GM18951 (cell line): Measurements from ENCODE around the gene MYO18B.

Source experiments
- POLR2A ChIP-seq: IDR thresholded peaks from 4 replicates; pipeline ENCODE4 v1.6.1; 2011; ENCODE audit warnings: mild to moderate bottlenecking; ENCODE audit not compliant: insufficient read length, insufficient read depth; ENCODE audit errors: extremely low read depth
- in situ Hi-C: fragments of 300-500 bp; cut with MboI; formaldehyde crosslinking; loops from one replicate; pipeline ENCODE4 v1.12.0; 2022; ENCODE audit warnings: low sequenced_read_pairs, mixed read lengths, inconsistent platforms; ENCODE audit not compliant: unreplicated experiment

The MYO18B gene

DNA sequence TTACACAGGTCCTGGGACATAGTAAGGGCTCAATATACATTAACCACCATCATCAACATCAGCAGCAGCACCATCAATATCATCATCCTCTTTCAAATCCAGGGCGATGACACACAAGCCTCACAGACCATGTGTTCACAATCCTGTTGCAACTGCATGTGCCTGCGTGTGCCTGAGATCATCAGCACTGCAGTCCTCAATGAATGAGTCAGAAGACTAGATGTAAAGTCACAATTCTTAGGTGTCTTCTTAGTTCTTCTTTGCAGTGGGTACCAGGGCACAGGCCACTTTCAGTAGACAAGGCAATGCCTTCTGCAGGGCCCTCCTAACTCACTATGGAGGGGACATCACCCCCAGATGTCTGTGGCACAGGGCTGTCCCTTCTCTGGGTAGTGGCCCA, 111.1 kb downstream of the MYO18B start:
- in situ Hi-C loops = no loop called here
- TF ChIP-seq POLR2A = no peak

DNA sequence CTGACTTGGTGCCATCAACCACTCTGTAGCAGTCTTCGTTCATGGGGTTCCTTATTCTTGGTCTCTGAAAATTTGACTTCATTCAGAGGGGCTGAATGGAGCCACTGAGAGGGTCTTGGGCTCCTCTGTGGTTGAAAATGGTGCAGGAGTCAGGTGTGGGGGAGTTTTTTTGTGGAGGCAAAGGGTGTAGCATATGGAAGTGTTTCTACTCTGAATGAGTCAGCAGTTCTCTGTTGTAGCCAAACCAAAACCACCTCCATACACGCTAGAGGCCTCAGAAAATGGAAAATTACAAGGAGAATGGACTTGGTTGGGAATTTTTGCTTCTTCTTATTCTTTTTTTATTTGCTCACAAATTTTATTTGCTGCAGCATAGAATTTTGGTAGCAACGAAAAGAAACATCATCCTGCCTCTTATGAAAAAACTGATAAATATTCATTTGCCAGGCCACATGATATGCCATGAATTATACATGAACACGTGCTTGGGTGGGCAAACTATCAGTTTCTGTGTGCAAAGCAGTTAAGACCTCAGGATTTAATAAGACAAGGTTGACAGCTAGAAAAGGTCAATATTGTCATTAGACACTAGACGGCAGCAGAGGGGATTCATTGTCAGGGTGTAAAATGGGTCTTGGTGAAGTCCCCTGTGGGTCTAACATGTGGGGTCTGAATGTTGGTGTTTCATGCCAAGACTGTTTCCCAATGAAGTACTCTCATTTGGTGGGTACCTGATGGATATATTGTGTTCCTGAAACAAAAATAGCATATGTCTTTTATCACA, 111.7 kb downstream of the MYO18B start:
- no peak for TF ChIP-seq POLR2A
- in situ Hi-C loops = no loop called here

DNA sequence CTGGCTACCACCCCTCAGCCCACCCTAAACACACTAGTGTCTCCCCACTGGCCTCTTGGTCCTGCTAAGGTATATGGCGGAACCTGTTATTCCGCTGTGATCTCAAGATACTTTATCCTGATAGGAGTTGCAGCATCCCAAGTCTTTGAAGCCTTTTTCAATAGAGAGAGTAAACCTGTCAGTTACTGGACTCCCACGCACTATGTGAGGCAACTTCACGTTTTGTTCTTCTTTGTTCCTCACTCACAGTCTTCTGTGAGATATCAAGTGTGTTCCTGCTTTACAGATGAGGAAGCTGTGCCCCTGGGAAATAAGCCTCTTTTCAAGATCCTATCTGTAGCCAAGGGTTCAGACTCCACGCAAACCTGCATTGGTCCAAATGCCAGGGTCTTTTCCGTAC, 127.8 kb downstream of the MYO18B start:
- no peak for TF ChIP-seq POLR2A
- in situ Hi-C loops = no loop called here

DNA sequence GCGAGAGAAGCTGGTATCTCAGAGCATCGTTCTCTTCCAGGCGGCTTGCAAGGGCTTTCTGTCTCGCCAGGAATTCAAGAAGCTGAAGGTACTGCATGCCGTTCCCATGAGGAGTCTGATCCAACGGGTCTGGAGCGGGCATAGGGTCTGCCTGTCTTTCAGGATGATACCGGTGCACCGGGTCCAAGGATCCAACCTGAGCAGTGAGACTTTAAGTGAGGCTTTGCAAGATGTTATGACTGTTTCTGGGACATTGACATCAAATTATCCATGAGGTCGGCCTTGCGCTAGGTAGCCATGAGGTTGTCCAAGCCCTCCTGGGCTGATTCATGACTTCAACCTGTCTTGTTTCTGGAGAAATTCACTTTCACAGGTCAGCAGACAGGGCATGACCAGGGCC, 132.3 kb downstream of the MYO18B start:
- in situ Hi-C loops = no loop called here
- no peak for TF ChIP-seq POLR2A

DNA sequence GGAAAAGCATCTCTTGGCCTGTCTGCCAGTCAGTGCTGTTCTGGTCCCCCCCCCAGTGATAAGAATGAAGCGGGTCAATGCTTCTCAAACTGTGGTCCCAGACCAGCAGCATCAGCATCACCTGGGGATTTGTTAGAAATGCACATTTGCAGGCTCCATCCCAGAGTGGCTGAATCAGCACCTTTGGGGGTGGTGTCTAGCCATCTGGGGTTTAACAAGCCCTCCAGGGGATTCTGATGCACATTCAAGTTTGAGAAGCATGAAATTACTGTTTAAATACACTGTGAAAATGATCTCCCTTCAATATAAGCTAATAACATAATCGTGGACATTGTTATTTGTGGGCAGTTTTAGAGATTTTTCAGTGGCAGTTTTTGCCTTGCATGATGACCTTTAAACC, 133.5 kb downstream of the MYO18B start:
- in situ Hi-C loops = no loop called here
- TF ChIP-seq POLR2A = no peak

DNA sequence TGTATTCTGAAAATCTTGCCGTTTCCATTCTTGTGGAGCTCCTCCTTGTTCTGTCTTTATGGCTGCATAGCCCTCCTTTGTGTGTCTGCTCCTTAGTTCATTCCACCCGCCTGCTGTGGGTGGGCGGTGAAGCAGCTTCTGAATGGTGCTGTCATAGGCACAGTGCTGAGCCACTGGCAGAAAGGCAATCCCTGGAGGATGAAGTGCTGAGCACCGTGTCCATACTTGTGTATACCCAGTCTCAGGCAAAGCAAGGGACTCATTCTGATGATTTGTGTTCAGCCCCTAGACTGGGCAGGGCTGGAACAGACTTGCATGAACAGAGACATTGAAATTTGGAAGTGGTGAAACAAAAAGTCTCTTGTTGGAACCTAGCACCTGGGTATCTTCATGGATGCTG, 134.9 kb downstream of the MYO18B start:
- in situ Hi-C loops = no loop called here
- no peak for TF ChIP-seq POLR2A

DNA sequence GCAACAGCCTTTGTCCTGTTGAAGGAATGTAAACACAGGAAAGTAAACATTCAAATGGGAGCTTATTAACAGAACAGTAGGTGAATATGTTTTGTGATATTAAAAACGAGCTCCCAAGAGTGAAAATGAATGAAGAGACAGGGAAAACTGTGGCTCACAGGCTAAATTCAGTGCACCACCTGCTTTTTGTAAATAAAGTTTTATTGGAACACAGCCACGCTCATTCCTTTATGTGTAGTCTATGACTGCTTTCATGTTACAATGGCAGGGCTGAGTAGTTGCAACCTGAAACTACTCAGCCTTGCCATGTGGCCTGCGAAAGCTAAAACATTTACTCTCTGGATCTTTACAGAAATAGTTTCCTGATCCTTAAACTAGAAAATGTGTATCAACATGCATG, 136.9 kb downstream of the MYO18B start:
- in situ Hi-C loops = no loop called here

DNA sequence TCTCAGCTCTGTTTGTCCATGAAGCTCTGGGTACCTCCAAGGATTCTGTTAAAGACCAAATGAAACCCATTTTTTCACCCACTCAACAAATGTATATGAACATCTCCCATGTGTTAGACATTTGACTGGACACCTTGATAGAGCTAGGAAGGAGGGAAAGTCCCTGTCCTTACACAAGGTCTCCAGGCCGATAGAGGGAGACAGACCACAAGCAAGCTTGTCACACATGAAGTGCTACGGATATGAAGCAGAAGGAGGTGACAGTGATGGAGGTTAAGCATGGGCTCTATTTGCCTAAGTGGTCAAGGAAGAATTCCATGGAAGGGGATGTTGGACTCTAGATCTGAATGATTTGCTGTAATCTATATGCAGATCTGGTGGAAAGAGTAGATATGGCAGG, 138.5 kb downstream of the MYO18B start:
- in situ Hi-C loops = no loop called here
- TF ChIP-seq POLR2A = no peak

More for the DNA sequence above, 136.9 kb downstream of the MYO18B start:
- no peak for TF ChIP-seq POLR2A

DNA sequence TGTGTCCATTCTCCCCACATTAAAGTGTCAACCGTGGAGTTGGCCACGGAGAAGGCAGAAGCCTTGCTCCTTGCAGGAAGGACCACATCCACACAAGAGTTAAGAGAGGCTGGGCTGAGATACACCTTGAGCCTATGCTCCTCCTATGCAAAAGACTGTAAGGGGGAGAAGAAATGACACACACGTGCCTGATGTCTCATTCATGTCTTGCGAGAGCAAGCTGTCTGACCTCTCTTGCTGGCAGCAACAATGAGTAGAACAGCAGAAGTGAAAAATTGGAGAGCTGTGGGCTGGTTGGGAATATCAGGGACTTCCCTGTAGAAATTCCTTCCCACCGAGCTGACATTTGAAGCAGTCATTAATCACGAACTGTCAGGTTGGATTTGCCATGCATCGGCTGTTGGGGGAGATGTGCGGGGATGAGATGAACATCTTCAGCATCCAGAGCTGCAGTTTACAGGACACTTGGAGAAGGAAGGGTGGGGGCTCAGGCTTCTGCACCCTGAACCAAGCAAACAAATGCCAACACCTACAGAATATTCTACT, 139.3 kb downstream of the MYO18B start:
- no peak for TF ChIP-seq POLR2A
- in situ Hi-C loops = no loop called here

DNA sequence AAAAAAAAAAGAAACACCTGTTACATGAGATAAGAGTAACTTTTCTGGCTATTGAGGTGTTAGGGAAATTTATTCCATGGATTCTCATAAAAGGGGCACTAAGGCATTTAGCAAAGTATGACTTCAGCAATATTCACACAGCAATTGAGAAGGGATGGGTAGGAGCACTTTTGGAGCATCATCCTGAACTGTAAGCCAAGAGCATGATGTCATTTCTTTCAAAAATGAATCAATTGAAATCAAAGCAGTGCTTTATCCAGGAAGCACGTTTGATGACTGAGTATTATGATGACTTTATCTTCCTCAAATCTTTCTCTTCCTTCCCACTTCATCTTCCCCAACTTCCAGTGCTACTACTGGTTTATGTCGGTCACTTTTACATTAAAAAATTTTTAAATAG, 140.4 kb downstream of the MYO18B start:
- in situ Hi-C loops = no loop called here
- TF ChIP-seq POLR2A = no peak

DNA sequence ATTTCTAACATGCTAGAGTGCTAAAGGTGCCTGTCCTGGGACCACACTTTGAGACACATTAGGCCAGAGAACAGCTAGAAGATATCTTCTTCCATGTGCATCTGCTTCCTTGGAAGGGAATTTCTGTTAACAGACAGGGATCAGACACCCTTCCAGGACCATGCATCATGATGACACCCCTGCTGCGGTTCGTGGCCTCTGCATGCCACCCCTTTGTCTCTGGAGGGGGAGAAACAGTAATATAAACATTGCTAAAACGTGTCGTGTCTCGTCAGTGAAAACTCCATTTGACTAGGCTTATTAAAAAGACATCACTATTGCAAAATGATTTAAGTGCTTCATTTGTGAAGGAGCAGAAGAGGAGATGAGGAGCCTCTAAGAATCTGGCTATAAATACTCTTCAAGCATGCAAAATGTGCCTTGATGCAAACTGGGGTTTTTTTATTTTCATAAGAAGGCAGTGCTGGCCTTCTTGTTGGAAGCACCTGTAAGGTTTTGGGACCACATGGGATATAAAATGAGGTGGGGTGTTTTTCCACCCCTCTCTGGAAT, 141.6 kb downstream of the MYO18B start:
- in situ Hi-C loops = no loop called here

DNA sequence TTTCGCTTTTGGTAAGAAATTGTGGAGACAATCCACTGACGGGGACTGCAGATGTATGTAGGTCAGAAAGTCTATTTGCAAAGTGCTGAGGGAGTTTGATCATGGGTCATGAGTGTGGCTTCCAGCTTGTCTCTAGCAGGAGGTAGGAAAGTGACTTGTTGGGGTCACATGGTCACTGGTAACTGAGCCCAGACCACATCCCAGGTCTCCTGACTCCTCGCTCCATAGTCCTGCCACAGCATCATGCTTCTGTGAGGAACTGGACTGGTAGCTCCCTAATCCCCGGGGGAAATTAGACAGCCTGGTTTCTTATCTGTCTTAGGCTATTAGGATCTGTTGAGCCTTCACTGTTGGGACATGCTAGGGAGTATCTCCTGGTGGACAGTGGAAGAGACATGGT, 142.1 kb downstream of the MYO18B start:
- no peak for TF ChIP-seq POLR2A
- in situ Hi-C loops = no loop called here

More for the DNA sequence above, 141.6 kb downstream of the MYO18B start:
- no peak for TF ChIP-seq POLR2A

DNA sequence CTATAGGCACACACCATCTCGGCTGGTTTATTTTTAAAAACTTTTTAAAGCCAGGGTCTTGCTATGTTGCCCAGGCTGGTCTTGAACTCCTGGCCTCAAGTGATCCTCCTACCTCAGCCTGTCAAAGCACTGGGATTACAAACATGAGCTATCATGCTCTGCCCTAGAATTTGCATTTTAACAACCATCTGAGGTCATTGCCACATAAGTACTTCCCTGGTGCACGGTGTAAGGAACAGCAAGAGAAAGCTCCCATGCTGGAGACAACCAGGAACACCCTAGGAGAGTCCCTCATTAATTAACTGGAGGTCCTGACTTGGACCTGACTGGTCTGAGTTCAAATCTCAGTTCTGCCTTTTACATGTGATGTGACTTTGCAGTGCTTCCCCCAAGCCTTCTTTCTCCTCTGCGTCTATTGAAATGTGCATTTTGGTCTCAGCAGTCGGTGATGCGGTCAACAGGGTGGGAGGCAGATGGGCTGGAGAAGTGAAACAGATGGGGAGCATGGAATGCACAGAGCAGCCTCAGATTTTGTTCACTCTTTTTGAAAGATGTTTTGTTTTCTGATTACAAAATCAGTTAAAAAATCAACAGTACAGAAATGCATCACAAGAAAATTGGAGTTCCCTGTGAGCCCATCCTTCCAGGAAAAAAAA, 146.5 kb downstream of the MYO18B start:
- in situ Hi-C loops = no loop called here
- TF ChIP-seq POLR2A = no peak

DNA sequence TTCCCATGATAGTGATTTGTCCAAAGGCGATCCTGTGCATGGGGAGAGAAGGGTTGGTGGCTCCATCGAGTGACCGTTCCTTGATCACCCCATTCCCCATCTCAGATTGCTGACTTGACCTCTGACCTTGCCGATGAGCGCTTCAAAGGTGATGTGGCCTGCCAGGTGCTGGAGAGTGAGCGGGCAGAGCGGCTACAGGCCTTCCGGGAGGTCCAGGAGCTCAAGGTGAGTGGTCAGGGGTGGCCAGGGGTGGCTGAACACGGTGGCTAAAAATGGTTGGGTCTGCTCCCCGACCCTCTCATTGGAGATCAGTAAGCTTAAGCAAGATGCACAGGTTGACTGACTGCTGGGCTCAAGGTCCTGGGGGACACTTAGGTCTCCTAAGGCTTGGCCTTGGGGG, 148.7 kb downstream of the MYO18B start:
- TF ChIP-seq POLR2A = no peak
- in situ Hi-C loops = no loop called here
